HCT116 (cell line): Measurements from ENCODE around the gene TMEM44. TPM values are rescaled to one million over a fixed set of nuclear protein-coding genes. Genes with fewer than 3 reads are reported as not detected.
"Not testable (repeated sequence)": the region's sequence is repeated elsewhere in the genome, so short reads cannot be mapped to it uniquely, and the experiment has no call there.

Experiments used
- ATAC-seq: fragments of 200-7000 bp; cut with Tn5 transposase; 2 replicates; pipeline ENCODE4 v1.9.1; 2020; ENCODE audit warnings: mild to moderate bottlenecking, moderate library complexity
- BruUV-seq: library from RNA; stranded (reverse); fragments of 400-500 nt; replicated peaks from 2 replicates; lab custom pipeline; 2021; lab: Mats Ljungman, UMichigan
- CTCF ChIA-PET: fragments of 300-600 bp; sonication (Branson Sonifier 250); formaldehyde crosslinking; loops from one replicate; lab custom pipeline; 2021; ENCODE audit warnings: antibody characterized with exemption; lab: Charles Lee
- POLR2A ChIA-PET: fragments of 300-600, 350-600 bp; sonication (Branson Sonifier 250); formaldehyde crosslinking; loops from one replicate; lab custom pipeline; 2021; ENCODE audit warnings: antibody characterized with exemption; lab: Charles Lee
- RAD21 ChIA-PET, 2 experiments: fragments of 300-600 bp; sonication (Branson Sonifier 250); formaldehyde crosslinking; loops; one replicate each; lab custom pipeline; 2023; ENCODE audit warnings: low total read pairs in 2 of 2; ENCODE audit not compliant: uncharacterized antibody in 2 of 2, unreplicated experiment in 2 of 2, low non-redundant PET in 1 of 2; lab: Charles Lee
- DNase-seq: peaks from one replicate; pipeline ENCODE4 v3.0.0-alpha.2; 2010; ENCODE audit warnings: low read depth, low spot score
- H2AFZ ChIP-seq: fragments of 200-600 bp; shearing (Covaris generic), sonication (generic); 2 replicates; pipeline ENCODE4 v1.6.1; 2017; ENCODE audit warnings: low read depth, mixed run types, mixed read lengths, antibody characterized with exemption, low read length; ENCODE audit not compliant: poor library complexity, severe bottlenecking
- H3K27ac ChIP-seq: 2 replicates; pipeline ENCODE4 v1.5.1; 2012; ENCODE audit warnings: low read depth, low read length
- H3K27me3 ChIP-seq: fragments of 200-600 bp; sonication (generic); 2 replicates; pipeline ENCODE4 v1.6.1; 2016; ENCODE audit warnings: mixed run types, low read length, mixed read lengths; ENCODE audit not compliant: insufficient read depth
- H3K36me3 ChIP-seq, 2 experiments: fragments of 200-500 bp in 1 of 2; fragments of 200-600 bp in 1 of 2; sonication (Bioruptor generic) in 1 of 2; sonication (generic) in 1 of 2; 2 replicates each; pipeline versions ENCODE4 v1.5.1 to v1.6.1; 2014 to 2016; ENCODE audit warnings: low read length in 2 of 2, inconsistent platforms in 1 of 2, mixed read lengths in 1 of 2, mixed run types in 1 of 2; ENCODE audit not compliant: insufficient read depth in 2 of 2, control insufficient read depth in 1 of 2
- H3K4me1 ChIP-seq, 2 experiments: fragments of 200-600 bp in 1 of 2; sonication (generic) in 1 of 2; 2 replicates each; pipeline versions ENCODE4 v1.5.1 to v1.6.1; 2012 to 2017; ENCODE audit warnings: low read length in 2 of 2, inconsistent platforms in 1 of 2, mild to moderate bottlenecking in 1 of 2, mixed read lengths in 1 of 2, mixed run types in 1 of 2, moderate library complexity in 1 of 2; ENCODE audit not compliant: insufficient read depth in 2 of 2, control insufficient read depth in 1 of 2
- H3K4me2 ChIP-seq: fragments of 200-600 bp; sonication (generic); 2 replicates; pipeline ENCODE4 v1.6.1; 2017; ENCODE audit warnings: mixed run types, low read length, mixed read lengths
- H3K4me3 ChIP-seq, 2 experiments: fragments of 200-600 bp in 1 of 2; sonication (generic) in 1 of 2; replicated peaks in 1 of 2; 2 replicates each; pipeline ENCODE4 v1.5.1; 2011 to 2016; ENCODE audit warnings: low read length in 2 of 2, control low read depth in 1 of 2, low read depth in 1 of 2, mild to moderate bottlenecking in 1 of 2, mixed read lengths in 1 of 2, mixed run types in 1 of 2
- H3K79me2 ChIP-seq: fragments of 200-600 bp; sonication (generic); 2 replicates; pipeline ENCODE4 v1.6.1; 2017; ENCODE audit warnings: mild to moderate bottlenecking, mixed run types, low read length, moderate library complexity, mixed read lengths; ENCODE audit not compliant: insufficient read depth
- H3K9ac ChIP-seq: fragments of 200-600 bp; sonication (generic); 2 replicates; pipeline ENCODE4 v1.6.1; 2016; ENCODE audit warnings: low read length, mixed read lengths
- H3K9me2 ChIP-seq: fragments of 200-600 bp; sonication (generic), shearing (Covaris generic); 2 replicates; pipeline ENCODE4 v1.6.1; 2017; ENCODE audit warnings: mixed run types, mild to moderate bottlenecking, moderate library complexity; ENCODE audit not compliant: insufficient read depth
- H3K9me3 ChIP-seq, 2 experiments: fragments of 200-500 bp in 1 of 2; fragments of 200-600 bp in 1 of 2; sonication (Bioruptor generic) in 1 of 2; sonication (generic) in 1 of 2; 2 replicates each; pipeline ENCODE4 v1.6.1; 2014 to 2017; ENCODE audit warnings: low read length in 2 of 2, mixed read lengths in 2 of 2, inconsistent platforms in 1 of 2, low read depth in 1 of 2, mild to moderate bottlenecking in 1 of 2, mixed run types in 1 of 2, moderate library complexity in 1 of 2; ENCODE audit not compliant: control insufficient read depth in 1 of 2, insufficient read depth in 1 of 2
- H4K20me1 ChIP-seq: fragments of 200-600 bp; sonication (generic), shearing (Covaris generic); 2 replicates; pipeline ENCODE4 v1.6.1; 2017; ENCODE audit warnings: mixed run types, mild to moderate bottlenecking, moderate library complexity; ENCODE audit not compliant: insufficient read depth
- ATF3 ChIP-seq: IDR thresholded peaks from 2 replicates; pipeline ENCODE4 v1.6.1; 2012
- CBX3 ChIP-seq: IDR thresholded peaks from 2 replicates; pipeline ENCODE4 v1.6.1; 2012; ENCODE audit warnings: low read depth
- CEBPB ChIP-seq: IDR thresholded peaks from 2 replicates; pipeline ENCODE4 v1.6.1; 2012; ENCODE audit warnings: low read depth
- CTCF ChIP-seq, 3 experiments: fragments of 200-600 bp in 1 of 3; sonication (generic) in 1 of 3; IDR thresholded peaks in 2 of 3; conservative IDR thresholded peaks in 1 of 3; 2 replicates each; pipeline ENCODE4 v1.5.1; 2012 to 2017; ENCODE audit warnings: low read depth in 2 of 3, low read length in 2 of 3, antibody characterized with exemption in 1 of 3, borderline replicate concordance in 1 of 3, control low read depth in 1 of 3, mild to moderate bottlenecking in 1 of 3, mixed read lengths in 1 of 3, mixed run types in 1 of 3, moderate library complexity in 1 of 3; ENCODE audit not compliant: insufficient read depth in 1 of 3
- JUND ChIP-seq: IDR thresholded peaks from 2 replicates; pipeline ENCODE4 v1.6.1; 2012
- POLR2AphosphoS5 ChIP-seq: IDR thresholded peaks from 2 replicates; pipeline ENCODE4 v1.6.1; 2011; ENCODE audit warnings: mild to moderate bottlenecking, low read depth, low read length, moderate library complexity
- SP1 ChIP-seq: IDR thresholded peaks from 2 replicates; pipeline ENCODE4 v1.6.1; 2012; ENCODE audit warnings: low read depth
- TCF7L2 ChIP-seq: IDR thresholded peaks from 2 replicates; pipeline ENCODE4 v1.7.0; 2011; ENCODE audit warnings: borderline replicate concordance, inconsistent platforms; ENCODE audit not compliant: insufficient read depth, insufficient read length; ENCODE audit errors: extremely low read depth
- ZNF274 ChIP-seq: fragments of 200-500 bp; sonication (Bioruptor generic); IDR thresholded peaks from 2 replicates; pipeline ENCODE4 v1.6.1; 2014; ENCODE audit warnings: mild to moderate bottlenecking, low read depth, low read length, inconsistent platforms
- intact Hi-C: fragments of 100-400 bp; cut with micrococcal nuclease; formaldehyde crosslinking; loops from 2 replicates; pipeline ENCODE4 v1.10.0; 2022
- total RNA-seq: library from RNA; stranded (reverse); gene quantifications from one replicate; pipeline ENCODE4 v1.2.1, GENCODE V29; 2021; ENCODE audit not compliant: unreplicated experiment

The TMEM44 gene
- total RNA-seq, 1 experiment from 2014 or later = 30.3 TPM

- TF ChIP-seq TCF7L2 (no peak), JUND (no peak), ATF3 (no peak), POLR2AphosphoS5 (no peak), SP1 (no peak), CEBPB (no peak), CBX3 (no peak)
Measured at GRCh38 chr3:194606941-194607340, 26.3 kb downstream of the TMEM44 start (continued).

GRCh38 chr3:194606163-194606562 is 27.1 kb downstream of the TMEM44 start:
- DNase-seq (no peak), ATAC-seq (no peak)
- H3K36me3 ChIP-seq = 0 out of 4 replicates have a peak, but pooled peaks cover 0 to 3% of the 10 kb centered on the region in 2 experiments
- TF ChIP-seq CTCF (IDR thresholded peaks at IDR 0.05 in 2 of 3, conservative IDR thresholded peaks at IDR 0.05 in 1 of 3; ENCODE audit: borderline replicate concordance in 1 of 3, insufficient read depth in 1 of 3, low read depth in 2 of 3, low read length in 2 of 3) (no peak), ZNF274 (no peak), ATF3 (no peak)
- no peak overlapping the region for H3K27ac ChIP-seq
- CTCF ChIA-PET = no interaction called here
- no peak overlapping the region for H3K4me3 ChIP-seq
- no peak overlapping the region for H3K9ac ChIP-seq
- intact Hi-C loops = no loop called here
- no peak overlapping the region for H3K4me2 ChIP-seq
- no peaks in the 10 kb centered on the region for H3K9me3 ChIP-seq
- no peaks in the 10 kb centered on the region for H3K9me2 ChIP-seq
- H4K20me1 ChIP-seq = no peaks in the 10 kb centered on the region
- H2AFZ ChIP-seq = no peak overlapping the region
- POLR2A ChIA-PET = no interaction called here
- no peaks in the 10 kb centered on the region for H3K4me1 ChIP-seq
- BruUV-seq = no TSS peak
- RAD21 ChIA-PET = no interaction called here
- H3K79me2 ChIP-seq = no peaks in the 10 kb centered on the region
- no peaks in the 10 kb centered on the region for H3K27me3 ChIP-seq

GRCh38 chr3:194605314-194605713 is 27.9 kb downstream of the TMEM44 start:
- H4K20me1 ChIP-seq, H3K27ac ChIP-seq, H3K79me2 ChIP-seq, H2AFZ ChIP-seq, DNase-seq, POLR2A ChIA-PET, H3K36me3 ChIP-seq, H3K27me3 ChIP-seq, H3K4me3 ChIP-seq, BruUV-seq, H3K9me3 ChIP-seq, H3K4me1 ChIP-seq, H3K9ac ChIP-seq, H3K4me2 ChIP-seq, ATAC-seq, RAD21 ChIA-PET, intact Hi-C loops, H3K9me2 ChIP-seq: not testable (repeated sequence)
- CTCF ChIA-PET = interaction anchor here (1.0 to 1.6 kb wide), 2 partner anchors 11 to 29 kb away, joined by 4 to 13 read pairs; no protein-coding TSS in a partner anchor
